Purkinje cell (primary cell): ENCODE measurements around the gene ZMYND10. TPM values are rescaled to one million over a fixed set of nuclear protein-coding genes. Genes with fewer than 3 reads are reported as not detected.

ENCODE experiments used
- polyA plus RNA-seq: library from polyadenylated mRNA; unstranded; fragments of >200 nt; fragmentation: Nextera tagmentation; gene quantifications from 2 replicates; pipeline ENCODE4 v1.2.1, GENCODE V29; 2014

The ZMYND10 gene
- polyA plus RNA-seq, result not detected in 2 replicates

DNA sequence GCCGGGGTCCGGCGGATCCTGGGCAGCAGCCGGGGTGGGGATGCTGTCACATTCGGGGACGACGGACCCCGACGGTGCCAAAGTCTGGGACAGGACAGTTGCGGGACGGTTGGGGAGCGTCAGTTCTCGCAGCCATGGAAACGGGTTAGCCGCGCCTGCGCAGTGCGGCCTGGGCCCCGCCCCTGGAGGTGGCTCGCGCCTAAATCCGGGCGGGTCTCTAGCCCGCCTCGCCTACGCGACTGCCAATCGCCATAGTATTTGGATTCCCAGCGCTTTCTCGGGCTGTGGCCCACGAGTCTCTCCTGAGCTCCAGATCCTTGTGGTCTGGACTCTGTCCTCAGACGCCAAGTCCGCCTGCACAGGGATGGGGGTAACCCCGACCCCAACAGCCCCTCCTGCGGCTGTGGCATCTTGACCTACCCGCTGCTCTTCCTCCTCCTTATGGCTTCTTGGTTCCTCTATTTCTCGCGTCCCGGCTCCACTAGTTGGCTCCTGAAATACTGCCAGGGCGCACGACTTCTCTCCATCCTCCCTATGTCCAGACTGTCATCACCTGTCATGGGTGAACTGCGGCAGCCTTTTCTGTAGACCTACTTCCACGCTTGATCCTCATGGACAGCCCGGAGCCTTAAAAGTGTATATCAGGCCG is at the start of gene ZMYND10:
Gene ZMYND10 (minus strand): TSS at position 147 of the 649 bp plus-strand sequence. CDS start 153 bp downstream, outside the sequence.

DNA sequence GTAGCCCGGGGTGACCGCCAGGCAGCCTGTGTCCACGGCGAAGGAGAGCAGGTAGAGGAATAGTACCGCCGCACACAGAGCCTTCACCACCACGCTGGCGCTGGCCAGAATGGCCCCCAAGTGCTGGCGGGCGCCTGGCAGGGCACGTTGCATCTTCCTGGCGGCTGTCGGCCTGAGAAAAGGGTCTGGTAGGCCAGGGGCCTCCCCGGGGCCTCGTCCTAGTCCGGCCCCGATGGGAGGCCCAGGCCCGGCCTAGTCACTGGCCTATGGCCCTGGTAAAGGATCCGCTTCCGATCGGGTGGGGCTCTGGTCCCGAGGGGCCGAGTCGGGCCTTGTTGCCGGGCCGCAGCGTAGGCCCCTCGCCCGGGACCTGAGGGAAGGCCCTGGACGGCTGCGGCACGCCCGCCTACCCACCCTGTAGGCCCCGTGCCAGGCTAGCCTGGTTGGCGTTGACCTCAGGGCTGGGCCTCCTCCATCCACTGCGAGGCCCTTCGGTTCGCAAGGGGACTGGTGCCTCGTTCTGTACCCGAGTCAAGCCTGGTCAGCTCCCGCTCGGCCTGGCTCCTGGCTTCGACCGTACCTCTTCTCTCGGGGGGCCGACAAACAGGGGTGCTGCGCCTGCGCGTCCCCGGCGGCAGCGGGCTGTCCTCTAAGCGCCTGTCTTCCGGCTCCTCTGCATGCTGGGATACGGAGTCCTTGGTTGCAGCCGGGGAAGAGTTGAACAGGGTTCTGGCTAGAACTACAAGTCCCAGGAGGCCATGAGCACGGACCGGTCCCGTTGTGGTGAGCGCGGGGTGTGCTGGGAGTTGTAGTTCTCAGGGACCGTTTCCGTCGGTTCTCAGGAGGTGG is 13.6 kb upstream of the ZMYND10 start, which contains the start of gene TMEM115:
Gene TMEM115 (minus strand): TSS at position 611 of the 849 bp plus-strand sequence. CDS start 458 bp downstream, at position 153.

DNA sequence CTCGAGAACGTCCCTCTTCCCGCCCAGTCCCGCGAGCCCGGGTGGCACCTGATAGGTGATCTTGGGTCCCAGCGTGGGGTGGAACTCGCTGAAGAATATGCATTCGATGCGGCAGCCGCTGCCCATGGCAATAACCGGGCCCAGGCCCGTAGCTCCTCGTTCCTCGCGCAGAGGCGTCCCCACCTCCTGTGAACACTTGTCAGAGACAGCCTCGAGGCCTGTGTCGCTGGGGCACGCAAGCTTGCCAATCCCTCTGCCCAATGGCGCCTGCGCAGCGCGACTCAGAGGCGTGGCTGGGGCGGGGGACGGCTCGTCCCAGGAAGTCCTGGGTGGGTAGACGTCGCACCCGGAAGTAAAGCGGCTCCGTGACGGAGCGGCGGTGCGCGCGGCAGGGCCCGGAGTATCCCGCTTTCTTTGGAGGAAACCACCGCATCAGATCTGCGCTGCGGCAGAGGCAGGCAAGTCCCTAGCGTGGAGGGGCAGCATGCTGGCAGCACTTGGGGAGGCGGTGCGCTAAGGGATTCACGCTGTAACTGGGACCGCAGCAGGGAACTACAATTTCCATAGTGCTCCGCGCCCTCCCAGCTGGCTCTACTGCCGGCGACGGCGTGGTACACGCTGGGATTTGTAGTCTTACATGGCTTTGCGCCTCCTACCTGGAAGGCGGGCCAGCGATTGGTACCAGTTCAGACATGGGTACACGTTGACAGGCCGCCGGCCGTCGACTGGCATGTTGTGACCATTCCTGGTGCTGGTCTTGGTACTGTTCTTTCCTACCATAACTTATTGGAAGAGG is 5.2 kb upstream of the ZMYND10 start, which contains the start of the genes CYB561D2 and NPRL2:
Gene CYB561D2 (plus strand): TSS at position 336 of the 796 bp plus-strand sequence. CDS start 572 bp downstream, outside the sequence.
Gene NPRL2 (minus strand): TSS at position 249 of the 796 bp plus-strand sequence. CDS start 123 bp downstream, at position 126.

DNA sequence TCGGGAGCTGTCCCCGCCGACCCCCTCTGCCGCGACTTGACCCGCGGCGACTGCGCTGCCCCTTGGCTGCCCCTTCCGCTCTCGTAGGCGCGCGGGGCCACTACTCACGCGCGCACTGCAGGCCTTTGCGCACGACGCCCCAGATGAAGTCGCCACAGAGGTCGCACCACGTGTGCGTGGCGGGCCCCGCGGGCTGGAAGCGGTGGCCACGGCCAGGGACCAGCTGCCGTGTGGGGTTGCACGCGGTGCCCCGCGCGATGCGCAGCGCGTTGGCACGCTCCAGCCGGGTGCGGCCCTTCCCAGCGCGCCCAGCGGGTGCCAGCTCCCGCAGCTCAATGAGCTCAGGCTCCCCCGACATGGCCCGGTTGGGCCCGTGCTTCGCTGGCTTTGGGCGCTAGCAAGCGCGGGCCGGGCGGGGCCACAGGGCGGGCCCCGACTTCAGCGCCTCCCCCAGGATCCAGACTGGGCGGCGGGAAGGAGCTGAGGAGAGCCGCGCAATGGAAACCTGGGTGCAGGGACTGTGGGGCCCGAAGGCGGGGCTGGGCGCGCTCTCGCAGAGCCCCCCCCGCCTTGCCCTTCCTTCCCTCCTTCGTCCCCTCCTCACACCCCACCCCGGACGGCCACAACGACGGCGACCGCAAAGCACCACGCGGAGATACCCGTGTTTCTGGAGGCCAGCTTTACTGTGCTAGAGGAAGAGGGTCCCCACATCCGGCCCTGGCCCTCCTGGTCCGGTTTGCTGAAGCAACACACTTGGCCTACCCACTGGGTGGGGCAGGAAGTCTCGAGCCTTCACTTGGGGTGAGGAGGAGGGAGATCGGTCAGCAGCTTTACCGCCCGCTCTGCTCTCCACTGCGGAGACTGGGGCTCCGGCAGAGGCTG is 4.8 kb downstream of the ZMYND10 start, which contains the start of gene RASSF1:
Gene RASSF1 (minus strand): TSS at position 389 of the 882 bp plus-strand sequence. CDS start 31 bp downstream, at position 358.

DNA sequence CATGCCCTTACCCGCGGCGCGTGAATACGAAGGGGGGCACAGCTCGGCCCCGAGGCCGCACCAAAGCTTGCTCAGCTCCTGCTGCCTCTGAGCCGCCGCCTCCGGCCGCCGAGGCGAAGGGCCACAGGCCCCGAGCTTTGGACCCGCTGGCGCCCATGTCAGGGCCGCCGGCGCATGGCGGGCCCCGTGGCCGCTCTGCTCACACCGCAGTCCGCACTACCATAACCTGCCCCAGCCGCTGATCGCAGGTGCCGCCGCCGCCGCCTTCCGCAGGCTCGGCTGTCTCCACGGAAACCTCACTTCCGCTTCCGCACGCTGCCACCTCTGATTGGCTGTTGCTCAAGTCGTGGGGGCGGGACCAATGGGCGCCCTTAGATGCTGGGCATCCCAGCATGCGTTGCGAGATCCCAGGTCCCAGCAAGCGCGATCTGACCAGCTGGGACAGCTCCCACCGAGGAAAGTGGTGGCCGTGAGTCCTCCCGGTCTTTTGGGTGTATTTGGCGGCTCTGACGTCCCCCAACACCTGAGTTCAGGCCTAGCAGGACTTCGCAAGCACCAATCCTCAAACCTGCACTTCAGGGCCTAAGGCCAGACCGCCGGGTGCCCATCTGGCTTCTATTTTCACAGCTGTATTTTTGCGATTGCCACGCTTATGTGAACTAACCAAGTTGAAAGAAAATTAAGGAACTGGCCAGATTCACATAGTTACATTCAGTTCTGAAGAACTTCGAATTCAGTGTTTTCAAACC is 17.4 kb downstream of the ZMYND10 start, which contains the start of gene TUSC2:
Gene TUSC2 (minus strand): TSS at position 281 of the 749 bp plus-strand sequence. CDS start 124 bp downstream, at position 157.

DNA sequence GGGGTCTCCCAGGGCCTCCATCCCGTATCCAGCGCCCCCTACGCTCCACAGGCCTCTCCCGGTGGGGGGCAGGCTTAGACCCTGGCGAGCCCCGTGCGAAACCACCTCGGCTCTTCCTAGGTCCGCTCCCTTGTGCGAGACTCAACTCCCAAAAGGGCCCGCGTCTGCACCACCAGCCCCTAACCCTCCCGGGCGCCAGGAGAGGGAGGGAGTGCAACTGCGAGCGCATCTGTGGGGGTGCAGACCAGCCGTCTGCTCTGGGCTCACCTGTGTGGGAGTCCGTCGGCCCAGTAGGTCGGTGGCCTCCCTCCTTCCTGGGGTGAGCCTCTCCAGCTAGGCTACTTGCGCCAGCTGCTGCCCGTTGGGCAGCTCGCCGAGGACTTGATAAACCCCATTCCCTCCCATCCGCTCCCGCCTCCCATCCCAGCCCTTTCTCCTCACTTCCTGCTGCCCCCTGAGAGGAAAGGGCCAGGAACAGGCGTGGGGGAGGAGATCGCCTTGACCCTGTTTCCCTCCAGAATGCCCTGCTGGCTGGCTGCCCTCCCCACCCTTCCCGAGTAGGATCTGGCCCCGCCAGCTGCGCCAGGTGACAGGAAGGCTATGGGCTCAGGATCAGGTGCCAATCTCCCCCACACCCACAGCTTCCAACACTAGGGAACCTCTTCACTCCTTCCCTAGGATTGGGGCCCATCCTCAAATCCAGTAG is 23.0 kb downstream of the ZMYND10 start, which contains the start of gene HYAL2:
Gene HYAL2 (minus strand): TSS at position 360 of the 706 bp plus-strand sequence. CDS start 2,256 bp downstream, outside the sequence.

DNA sequence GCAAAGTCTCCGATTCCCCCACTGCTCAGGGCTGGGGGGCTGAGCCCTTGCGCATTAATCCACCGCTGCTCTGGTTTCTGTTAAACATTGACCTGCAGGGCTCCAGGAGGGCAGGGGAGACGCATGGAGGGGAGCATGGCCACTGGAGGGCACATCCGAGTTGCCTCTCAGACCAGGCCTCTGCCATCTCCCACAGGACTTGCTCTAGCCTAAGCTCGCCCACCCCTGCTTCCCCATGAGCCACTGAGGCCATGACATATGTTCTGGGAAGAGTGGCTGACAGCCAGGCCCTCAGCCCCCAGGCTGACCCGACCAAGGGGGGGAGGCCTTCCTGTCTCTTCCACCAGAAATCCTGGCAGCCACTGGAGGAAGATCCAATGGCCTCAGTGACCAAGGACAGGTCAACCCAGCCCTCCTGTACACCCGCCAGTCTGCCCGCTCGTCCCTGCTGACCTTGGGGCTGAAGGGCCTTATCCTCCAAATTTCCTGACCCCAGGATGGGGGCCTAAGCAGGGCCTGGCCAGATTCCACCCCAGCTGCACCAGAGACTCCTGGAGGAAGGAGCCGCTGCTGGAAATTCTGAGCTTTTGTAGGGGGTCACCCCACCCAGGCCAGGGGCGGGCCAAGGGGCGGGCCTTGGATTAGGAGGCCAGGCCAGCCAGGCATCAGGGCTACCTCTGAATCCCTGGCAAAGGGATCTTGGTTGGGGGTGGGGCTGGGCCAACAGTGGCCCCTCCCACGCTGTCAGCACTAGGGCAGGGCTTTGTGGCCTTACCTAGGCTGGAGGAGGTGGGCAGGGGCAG is 42.3 kb downstream of the ZMYND10 start, which contains the start of gene HYAL1:
Gene HYAL1 (minus strand): TSS at position 562 of the 803 bp plus-strand sequence. CDS start 618 bp downstream, outside the sequence.

DNA sequence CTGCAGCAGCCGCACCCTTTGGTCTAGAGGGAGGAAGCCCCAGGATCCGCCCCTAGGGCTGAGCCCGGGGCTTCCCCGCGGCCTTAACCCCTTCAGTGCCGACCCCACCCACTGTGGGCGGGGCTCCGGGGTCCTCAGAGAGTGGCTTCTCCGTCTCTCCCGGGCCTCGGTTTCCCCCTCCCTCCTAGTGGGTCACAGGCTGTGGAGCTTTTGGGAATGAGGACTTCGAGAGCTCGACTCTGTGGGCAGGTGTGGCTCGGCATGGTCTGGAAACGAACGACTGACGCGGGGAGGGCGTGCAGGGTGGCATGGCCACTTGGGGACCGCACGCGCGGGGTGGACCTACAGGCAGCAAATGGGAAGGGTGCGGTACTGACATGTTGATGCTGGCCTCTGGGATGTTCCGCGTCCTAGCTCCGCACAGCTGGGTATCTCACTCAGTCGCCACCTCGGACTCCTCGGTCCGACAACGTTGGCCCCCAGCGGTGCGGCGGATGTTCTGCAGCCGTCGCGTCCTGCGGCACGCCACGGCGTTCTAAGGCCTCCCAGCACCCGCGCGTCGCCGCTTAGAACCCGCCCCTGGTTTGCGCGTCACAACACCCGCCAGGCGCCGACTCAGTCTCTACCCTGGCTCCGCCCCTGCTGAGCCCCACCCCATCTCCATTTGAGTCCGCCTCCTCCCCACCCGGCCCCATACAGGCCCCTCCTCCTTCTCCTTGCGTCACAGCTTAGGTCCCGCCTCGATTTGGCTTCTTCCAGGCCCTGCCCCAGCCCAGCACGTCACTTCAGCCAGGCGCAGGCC is 46.5 kb downstream of the ZMYND10 start, which contains the start of the genes HYAL3 and NAA80:
Gene HYAL3 (minus strand): TSS at position 570 of the 802 bp plus-strand sequence. CDS start 3,803 bp downstream, outside the sequence.
Gene NAA80 (minus strand): TSS at position 570 of the 802 bp plus-strand sequence. CDS start 1,942 bp downstream, outside the sequence.

DNA sequence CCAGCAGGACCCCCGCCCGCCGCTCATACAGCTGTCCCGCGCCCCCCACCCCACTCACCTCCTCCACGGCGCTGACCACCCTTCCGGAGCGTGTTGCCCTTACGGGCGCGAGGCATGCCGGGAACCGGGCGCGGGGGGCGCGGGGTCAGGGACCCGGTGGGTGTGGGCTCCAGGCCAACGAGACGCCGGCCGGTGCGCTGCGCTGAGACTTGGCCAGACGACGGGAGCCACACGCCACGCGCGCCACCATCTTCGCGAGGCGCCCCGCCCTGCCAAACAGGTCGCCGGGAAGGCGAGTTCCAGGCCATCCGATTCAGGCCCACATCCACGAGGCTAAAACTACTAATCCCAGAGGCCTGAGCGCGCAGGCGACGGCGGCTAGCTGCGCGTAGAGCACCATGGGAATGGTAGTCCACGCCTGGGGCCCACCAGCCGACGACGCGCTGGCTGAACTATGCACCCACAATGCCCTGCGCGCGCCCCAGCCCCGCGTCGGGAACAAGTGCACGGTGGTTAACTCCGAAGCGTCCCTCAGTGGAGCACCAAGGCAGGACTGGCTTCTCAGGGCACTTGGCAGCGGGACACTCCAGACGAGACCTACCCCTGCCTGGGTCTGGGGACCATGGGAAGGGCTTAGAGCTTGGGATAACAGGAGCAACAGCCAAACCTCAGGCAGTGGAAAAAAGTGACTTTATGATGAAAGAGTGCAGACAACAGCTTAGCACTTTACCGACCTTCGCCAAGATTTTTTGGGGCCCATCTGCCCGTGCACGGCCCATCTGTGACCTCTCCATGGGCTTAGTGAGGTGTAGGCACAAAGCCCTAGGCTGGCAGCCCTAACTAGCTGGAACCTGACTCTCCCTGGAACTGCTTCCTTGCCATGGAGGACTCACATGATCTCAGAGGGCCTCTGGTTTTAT is 53.1 kb downstream of the ZMYND10 start, which contains the start of gene IFRD2:
Gene IFRD2 (minus strand): TSS at position 271 of the 920 bp plus-strand sequence. CDS start 155 bp downstream, at position 116.

Other genes starting within 250 kb of the ZMYND10 start
- gene SEMA3F, start 190.4 kb downstream of the ZMYND10 start, polyA plus RNA-seq, result 0.10 TPM in 1 of 2 replicates, not detected in the other
- not detected in 2 replicates for gene GNAT1, start 154.1 kb downstream of the ZMYND10 start, polyA plus RNA-seq
- gene SLC38A3, start 140.5 kb downstream of the ZMYND10 start, polyA plus RNA-seq, result 0.16 and 4.2 TPM in 2 replicates
- gene GNAI2, start 109.5 kb downstream of the ZMYND10 start, polyA plus RNA-seq, result 4.9 and 5.0 TPM in 2 replicates
- 0.27 and 0.28 TPM in 2 replicates for gene SEMA3B, start 76.6 kb downstream of the ZMYND10 start, polyA plus RNA-seq
- not detected in 2 replicates for gene LSMEM2, start 66.6 kb downstream of the ZMYND10 start, polyA plus RNA-seq
- gene IFRD2, start 53.3 kb downstream of the ZMYND10 start, polyA plus RNA-seq, result 2.5 and 6.0 TPM in 2 replicates
- 3.8 TPM in 1 of 2 replicates, not detected in the other for gene HYAL3, start 46.3 kb downstream of the ZMYND10 start, polyA plus RNA-seq
- 0.76 and 4.6 TPM in 2 replicates for gene NAA80, start 46.3 kb downstream of the ZMYND10 start, polyA plus RNA-seq
- gene HYAL1, start 42.2 kb downstream of the ZMYND10 start, polyA plus RNA-seq, result 0.83 TPM in 1 of 2 replicates, not detected in the other
- gene HYAL2, start 23.0 kb downstream of the ZMYND10 start, polyA plus RNA-seq, result 1.8 and 4.4 TPM in 2 replicates
- 26.1 and 26.6 TPM in 2 replicates for gene TUSC2, start 17.5 kb downstream of the ZMYND10 start, polyA plus RNA-seq
- 2.4 and 3.2 TPM in 2 replicates for gene RASSF1, start 4.9 kb downstream of the ZMYND10 start, polyA plus RNA-seq
- gene NPRL2, start 5.0 kb upstream of the ZMYND10 start, polyA plus RNA-seq, result 47.8 and 60.9 TPM in 2 replicates
- 7.5 and 22.2 TPM in 2 replicates for gene CYB561D2, start 5.1 kb upstream of the ZMYND10 start, polyA plus RNA-seq
- 19.6 and 24.4 TPM in 2 replicates for gene TMEM115, start 13.8 kb upstream of the ZMYND10 start, polyA plus RNA-seq
- 39.3 and 63.3 TPM in 2 replicates for gene CACNA2D2, start 157.9 kb upstream of the ZMYND10 start, polyA plus RNA-seq
- 9.2 and 12.7 TPM in 2 replicates for gene C3orf18, start 222.0 kb upstream of the ZMYND10 start, polyA plus RNA-seq
- gene HEMK1, start 223.8 kb upstream of the ZMYND10 start, polyA plus RNA-seq, result 0.97 and 5.0 TPM in 2 replicates